Stimulated activated naive CD8-positive, alpha-beta T cell treated with anti-CD3 and anti-CD28 coated beads, Interleukin-15, Interleukin-2, amounts not matched to agents 100 ng/mL and 50 ng/mL, for 24 hours (primary cell): ENCODE results near the gene CHMP4B.
"Not testable (repeated sequence)": the region's sequence is repeated elsewhere in the genome, so short reads cannot be mapped to it uniquely, and the experiment has no call there.

Experiments
- H3K27ac Mint-ChIP-seq: one replicate; pipeline ENCODE4 v1.8.0; 2021; ENCODE audit warnings: mild to moderate bottlenecking, mixed read lengths
- H3K27me3 Mint-ChIP-seq: one replicate; pipeline ENCODE4 v1.8.0; 2021; ENCODE audit warnings: mixed read lengths
- H3K36me3 Mint-ChIP-seq: one replicate; pipeline ENCODE4 v1.8.0; 2021; ENCODE audit warnings: low read depth, mixed read lengths
- H3K4me1 Mint-ChIP-seq: one replicate; pipeline ENCODE4 v1.8.0; 2021; ENCODE audit warnings: low read depth, mixed read lengths
- H3K4me3 Mint-ChIP-seq: one replicate; pipeline ENCODE4 v1.8.0; 2021; ENCODE audit warnings: mild to moderate bottlenecking, mixed read lengths
- H3K9me3 Mint-ChIP-seq: one replicate; pipeline ENCODE4 v1.8.0; 2021; ENCODE audit warnings: mixed read lengths

CHMP4B gene

GRCh38 chr20:33783818-33784217 is 27.3 kb upstream of the CHMP4B start:
- H3K36me3 Mint-ChIP-seq: peaks cover 16% of the 10 kb centered on the region
- peaks cover 16% of the 10 kb centered on the region for H3K4me1 Mint-ChIP-seq
- H3K4me3 Mint-ChIP-seq: no peak overlapping the region
- H3K27ac Mint-ChIP-seq: no peak overlapping the region
- no peaks in the 10 kb centered on the region for H3K9me3 Mint-ChIP-seq
- H3K27me3 Mint-ChIP-seq: no peaks in the 10 kb centered on the region

GRCh38 chr20:33784225-33784624 is 26.9 kb upstream of the CHMP4B start:
- H3K36me3 Mint-ChIP-seq: peaks cover 12% of the 10 kb centered on the region
- no peak overlapping the region for H3K27ac Mint-ChIP-seq
- no peaks in the 10 kb centered on the region for H3K9me3 Mint-ChIP-seq
- H3K4me1 Mint-ChIP-seq: peaks cover 13% of the 10 kb centered on the region
- no peaks in the 10 kb centered on the region for H3K27me3 Mint-ChIP-seq
- no peak overlapping the region for H3K4me3 Mint-ChIP-seq

GRCh38 chr20:33785503-33785902 is 25.6 kb upstream of the CHMP4B start:
- peaks cover 6% of the 10 kb centered on the region for H3K4me1 Mint-ChIP-seq
- peaks cover 10% of the 10 kb centered on the region for H3K36me3 Mint-ChIP-seq
- no peak overlapping the region for H3K4me3 Mint-ChIP-seq
- H3K27me3 Mint-ChIP-seq: no peaks in the 10 kb centered on the region
- H3K9me3 Mint-ChIP-seq: no peaks in the 10 kb centered on the region
- H3K27ac Mint-ChIP-seq: no peak overlapping the region

- Mint-ChIP-seq H3K9me3 (no peaks in the 10 kb centered on the region), H3K27ac (peak overlapping the region; percentile 65), H3K4me1 (peaks cover 6% of the 10 kb centered on the region), H3K4me3 (no peak overlapping the region), H3K27me3 (no peaks in the 10 kb centered on the region), H3K36me3 (peaks cover 11% of the 10 kb centered on the region)
Observed at GRCh38 chr20:33787253-33787891, 23.8 kb upstream of the CHMP4B start.

GRCh38 chr20:33788351-33789049 is 22.6 kb upstream of the CHMP4B start:
- Mint-ChIP-seq H3K27ac (no peak overlapping the region), H3K36me3 (peaks cover 8% of the 10 kb centered on the region), H3K9me3 (no peaks in the 10 kb centered on the region), H3K27me3 (no peaks in the 10 kb centered on the region), H3K4me1 (peaks cover 6% of the 10 kb centered on the region), H3K4me3 (no peak overlapping the region)

GRCh38 chr20:33789109-33789857 is 21.9 kb upstream of the CHMP4B start:
- Mint-ChIP-seq H3K4me3 (no peak overlapping the region), H3K27me3 (no peaks in the 10 kb centered on the region), H3K4me1 (peaks cover 6% of the 10 kb centered on the region), H3K9me3 (no peaks in the 10 kb centered on the region), H3K36me3 (peaks cover 8% of the 10 kb centered on the region), H3K27ac (no peak overlapping the region)

- Mint-ChIP-seq H3K9me3 (no peaks in the 10 kb centered on the region), H3K27ac (no peak overlapping the region), H3K4me3 (no peak overlapping the region), H3K27me3 (no peaks in the 10 kb centered on the region), H3K4me1 (peaks cover 6% of the 10 kb centered on the region), H3K36me3 (peaks cover 8% of the 10 kb centered on the region)
Observed at GRCh38 chr20:33789858-33790182, 21.3 kb upstream of the CHMP4B start.

GRCh38 chr20:33790566-33790965 is 20.6 kb upstream of the CHMP4B start:
- H3K4me3 Mint-ChIP-seq: no peak overlapping the region
- H3K36me3 Mint-ChIP-seq: peaks cover 8% of the 10 kb centered on the region
- no peaks in the 10 kb centered on the region for H3K27me3 Mint-ChIP-seq
- H3K27ac Mint-ChIP-seq: no peak overlapping the region
- peaks cover 6% of the 10 kb centered on the region for H3K4me1 Mint-ChIP-seq
- no peaks in the 10 kb centered on the region for H3K9me3 Mint-ChIP-seq

- H3K4me1 Mint-ChIP-seq: peaks cover 6% of the 10 kb centered on the region
- H3K36me3 Mint-ChIP-seq: peaks cover 8% of the 10 kb centered on the region
- H3K27me3 Mint-ChIP-seq: no peaks in the 10 kb centered on the region
- no peak overlapping the region for H3K4me3 Mint-ChIP-seq
- H3K27ac Mint-ChIP-seq: no peak overlapping the region
- no peaks in the 10 kb centered on the region for H3K9me3 Mint-ChIP-seq
Observed at GRCh38 chr20:33791021-33791420, 20.1 kb upstream of the CHMP4B start.

- Mint-ChIP-seq H3K27ac (no peak overlapping the region), H3K4me1 (peaks cover 6% of the 10 kb centered on the region), H3K4me3 (no peak overlapping the region), H3K9me3 (no peaks in the 10 kb centered on the region), H3K36me3 (peaks cover 8% of the 10 kb centered on the region), H3K27me3 (no peaks in the 10 kb centered on the region)
Observed at GRCh38 chr20:33791540-33791939, 19.6 kb upstream of the CHMP4B start.

- Mint-ChIP-seq H3K27ac (no peak overlapping the region), H3K4me1 (peaks cover 4% of the 10 kb centered on the region), H3K36me3 (peaks cover 8% of the 10 kb centered on the region)
Observed at GRCh38 chr20:33791959-33792597, 19.1 kb upstream of the CHMP4B start.

GRCh38 chr20:33792598-33792989 is 18.6 kb upstream of the CHMP4B start:
- not testable (repeated sequence) for H3K9me3 Mint-ChIP-seq, H3K27ac Mint-ChIP-seq, H3K36me3 Mint-ChIP-seq, H3K27me3 Mint-ChIP-seq, H3K4me1 Mint-ChIP-seq, H3K4me3 Mint-ChIP-seq

More at GRCh38 chr20:33791959-33792597, 19.1 kb upstream of the CHMP4B start:
- Mint-ChIP-seq H3K9me3 (no peaks in the 10 kb centered on the region), H3K4me3 (no peak overlapping the region), H3K27me3 (no peaks in the 10 kb centered on the region)

- H3K36me3 Mint-ChIP-seq: peaks cover 8% of the 10 kb centered on the region
- H3K4me3 Mint-ChIP-seq: no peak overlapping the region
- no peak overlapping the region for H3K27ac Mint-ChIP-seq
- H3K27me3 Mint-ChIP-seq: no peaks in the 10 kb centered on the region
- no peaks in the 10 kb centered on the region for H3K4me1 Mint-ChIP-seq
- H3K9me3 Mint-ChIP-seq: no peaks in the 10 kb centered on the region
Observed at GRCh38 chr20:33793011-33793931, 17.9 kb upstream of the CHMP4B start.

GRCh38 chr20:33796263-33796906 is 14.8 kb upstream of the CHMP4B start:
- Mint-ChIP-seq H3K36me3 (peaks cover 3% of the 10 kb centered on the region), H3K4me1 (no peaks in the 10 kb centered on the region), H3K9me3 (no peaks in the 10 kb centered on the region), H3K27ac (no peak overlapping the region), H3K27me3 (no peaks in the 10 kb centered on the region), H3K4me3 (no peak overlapping the region)
